ENCODE measurements around the gene RPL38.

RPL38 gene

DNA sequence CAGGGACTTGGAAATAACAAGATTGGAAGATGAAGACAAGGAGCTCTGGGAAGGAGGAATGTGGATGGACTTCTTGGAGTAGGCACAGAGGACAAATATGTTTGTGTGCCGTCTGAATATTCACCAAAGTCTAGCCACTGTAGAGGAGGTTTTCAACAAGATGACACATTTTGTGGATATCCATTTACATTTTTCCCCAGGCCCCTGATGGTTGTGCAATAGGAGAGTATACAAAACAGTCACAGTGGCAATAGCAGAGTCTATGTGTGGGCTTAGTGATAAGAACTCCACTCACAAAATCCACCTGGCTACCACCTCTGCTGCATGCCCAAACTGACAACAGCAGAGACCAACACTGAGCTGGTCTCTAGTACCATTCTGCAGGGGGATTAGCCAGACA lies 32.6 kb upstream of the RPL38 start:
- H3K36me3 ChIP-seq (ENCODE audit: control insufficient read depth, low read length) = no peaks in the 10 kb centered on the region
- TF ChIP-seq, protein P1, sequence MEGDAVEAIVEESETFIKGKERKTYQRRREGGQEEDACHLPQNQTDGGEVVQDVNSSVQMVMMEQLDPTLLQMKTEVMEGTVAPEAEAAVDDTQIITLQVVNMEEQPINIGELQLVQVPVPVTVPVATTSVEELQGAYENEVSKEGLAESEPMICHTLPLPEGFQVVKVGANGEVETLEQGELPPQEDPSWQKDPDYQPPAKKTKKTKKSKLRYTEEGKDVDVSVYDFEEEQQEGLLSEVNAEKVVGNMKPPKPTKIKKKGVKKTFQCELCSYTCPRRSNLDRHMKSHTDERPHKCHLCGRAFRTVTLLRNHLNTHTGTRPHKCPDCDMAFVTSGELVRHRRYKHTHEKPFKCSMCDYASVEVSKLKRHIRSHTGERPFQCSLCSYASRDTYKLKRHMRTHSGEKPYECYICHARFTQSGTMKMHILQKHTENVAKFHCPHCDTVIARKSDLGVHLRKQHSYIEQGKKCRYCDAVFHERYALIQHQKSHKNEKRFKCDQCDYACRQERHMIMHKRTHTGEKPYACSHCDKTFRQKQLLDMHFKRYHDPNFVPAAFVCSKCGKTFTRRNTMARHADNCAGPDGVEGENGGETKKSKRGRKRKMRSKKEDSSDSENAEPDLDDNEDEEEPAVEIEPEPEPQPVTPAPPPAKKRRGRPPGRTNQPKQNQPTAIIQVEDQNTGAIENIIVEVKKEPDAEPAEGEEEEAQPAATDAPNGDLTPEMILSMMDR (IDR thresholded peaks at IDR 0.05; ENCODE audit: low read depth, low read length, poor library complexity, severe bottlenecking) = no peak
- no peak for TF ChIP-seq EZH2phosphoT487 (IDR thresholded peaks at IDR 0.05; ENCODE audit: borderline replicate concordance, low read length)
- no peaks in the 10 kb centered on the region for H3K79me2 ChIP-seq (ENCODE audit: control insufficient read depth, low read length)
- peaks cover 27% of the 10 kb centered on the region for H3K4me1 ChIP-seq (ENCODE audit: control insufficient read depth, low read length)
- no peak overlapping the region for H3K4me2 ChIP-seq (ENCODE audit: low read length)
- no peak overlapping the region for H3K27ac ChIP-seq (ENCODE audit: low read depth, low read length)
- H3F3A ChIP-seq (ENCODE audit: control insufficient read depth, insufficient read depth) = no peaks in the 10 kb centered on the region
- no peaks in the 10 kb centered on the region for H3K9me3 ChIP-seq (ENCODE audit: control insufficient read depth, insufficient read depth, low read length)
- no peaks in the 10 kb centered on the region for H4K20me1 ChIP-seq (ENCODE audit: control insufficient read depth, insufficient read depth, low read depth, low read length)
- H3K9me2 ChIP-seq (replicated peaks; ENCODE audit: control insufficient read depth, low read length) = no peaks in the 10 kb centered on the region
- H3K4me3 ChIP-seq (ENCODE audit: low read length) = no peak overlapping the region
- peaks cover 16% of the 10 kb centered on the region for H3K27me3 ChIP-seq (ENCODE audit: control insufficient read depth, low read length)

DNA sequence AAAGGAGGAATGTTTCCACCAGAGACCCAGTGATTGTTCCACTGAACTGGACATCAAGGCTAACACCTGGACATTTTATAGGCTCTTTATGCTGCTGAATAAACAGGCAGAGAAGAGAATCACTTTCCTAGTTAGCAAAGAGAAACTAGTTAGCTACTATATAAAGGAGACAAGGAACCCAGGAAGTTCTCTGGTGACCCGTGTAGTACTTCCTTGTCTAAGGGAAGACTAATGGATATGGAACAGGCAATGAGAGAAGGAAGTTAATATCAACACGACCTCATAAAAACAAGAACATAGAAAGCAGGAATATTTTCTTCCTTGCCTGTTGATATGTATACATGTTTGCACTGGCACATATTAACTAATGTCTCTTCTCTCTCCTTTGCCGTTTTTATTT lies 30.8 kb upstream of the RPL38 start:
- no peak for TF ChIP-seq EZH2phosphoT487 (IDR thresholded peaks at IDR 0.05; ENCODE audit: borderline replicate concordance, low read length)
- TF ChIP-seq, protein P1 (IDR thresholded peaks at IDR 0.05; ENCODE audit: low read depth, low read length, poor library complexity, severe bottlenecking) = no peak
- peaks cover 23% of the 10 kb centered on the region for H3K4me1 ChIP-seq (ENCODE audit: control insufficient read depth, low read length)
- H4K20me1 ChIP-seq (ENCODE audit: control insufficient read depth, insufficient read depth, low read depth, low read length) = no peaks in the 10 kb centered on the region
- H3K36me3 ChIP-seq (ENCODE audit: control insufficient read depth, low read length) = no peaks in the 10 kb centered on the region
- no peaks in the 10 kb centered on the region for H3K9me3 ChIP-seq (ENCODE audit: control insufficient read depth, insufficient read depth, low read length)
- H3K27me3 ChIP-seq (ENCODE audit: control insufficient read depth, low read length) = peaks cover 5% of the 10 kb centered on the region; the same call in 1 of the 2 replicates
- H3F3A ChIP-seq (ENCODE audit: control insufficient read depth, insufficient read depth) = no peaks in the 10 kb centered on the region
- H3K4me3 ChIP-seq (ENCODE audit: low read length) = no peak overlapping the region
- H3K4me2 ChIP-seq (ENCODE audit: low read length) = no peak overlapping the region
- no peaks in the 10 kb centered on the region for H3K79me2 ChIP-seq (ENCODE audit: control insufficient read depth, low read length)
- H3K9me2 ChIP-seq (replicated peaks; ENCODE audit: control insufficient read depth, low read length) = no peaks in the 10 kb centered on the region
- no peak overlapping the region for H3K27ac ChIP-seq (ENCODE audit: low read depth, low read length)

DNA sequence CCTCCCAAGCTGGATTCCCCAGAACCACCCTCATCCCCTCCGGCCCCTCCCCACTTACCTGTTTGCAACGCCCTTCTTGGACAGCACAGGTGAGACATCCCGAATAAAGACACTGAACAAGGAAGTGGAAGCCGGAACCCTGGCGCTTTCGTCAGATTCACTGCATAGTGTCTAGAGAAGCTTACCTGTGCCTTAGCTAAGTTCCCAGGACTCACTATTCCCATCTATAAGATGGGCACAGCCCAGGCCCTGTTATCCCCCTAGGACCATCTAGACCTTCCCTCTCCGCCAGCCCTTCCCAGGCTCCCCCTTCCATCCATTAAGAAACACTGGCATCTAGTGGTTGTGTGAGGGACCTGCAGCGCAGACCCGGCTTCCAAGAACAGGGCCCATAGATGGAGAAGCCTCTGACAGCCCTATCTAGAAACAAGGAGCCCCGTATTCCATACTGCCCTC lies 26.9 kb upstream of the RPL38 start:
- H3F3A ChIP-seq (ENCODE audit: control insufficient read depth, insufficient read depth) = no peaks in the 10 kb centered on the region
- no peaks in the 10 kb centered on the region for H4K20me1 ChIP-seq (ENCODE audit: control insufficient read depth, insufficient read depth, low read depth, low read length)
- no peaks in the 10 kb centered on the region for H3K9me3 ChIP-seq (ENCODE audit: control insufficient read depth, insufficient read depth, low read length)
- no peak overlapping the region for H3K4me3 ChIP-seq (ENCODE audit: low read length)
- no peaks in the 10 kb centered on the region; the same call in 1 of the 2 replicates for H3K27me3 ChIP-seq (ENCODE audit: control insufficient read depth, low read length)
- H3K36me3 ChIP-seq (ENCODE audit: control insufficient read depth, low read length) = no peaks in the 10 kb centered on the region
- peaks cover 23% of the 10 kb centered on the region for H3K4me1 ChIP-seq (ENCODE audit: control insufficient read depth, low read length)
- H3K27ac ChIP-seq (ENCODE audit: low read depth, low read length) = no peak overlapping the region
- no peaks in the 10 kb centered on the region for H3K9me2 ChIP-seq (replicated peaks; ENCODE audit: control insufficient read depth, low read length)
- H3K4me2 ChIP-seq (ENCODE audit: low read length) = no peak overlapping the region
- no peaks in the 10 kb centered on the region for H3K79me2 ChIP-seq (ENCODE audit: control insufficient read depth, low read length)
- no peak for TF ChIP-seq EZH2phosphoT487 (IDR thresholded peaks at IDR 0.05; ENCODE audit: borderline replicate concordance, low read length)
- TF ChIP-seq, protein P1 (IDR thresholded peaks at IDR 0.05; ENCODE audit: low read depth, low read length, poor library complexity, severe bottlenecking) = peak; percentile 86

All from DOHH2 (cell line).